Upper lobe of left lung (tissue), 4 donors: ENCODE results near the gene RAP1A.

Experiments
- EP300 ChIP-seq, 4 donors: sonication (generic); formaldehyde crosslinking; IDR thresholded peaks; one replicate each; pipeline ENCODE4 v1.5.1; 2017; ENCODE audit warnings: antibody characterized with exemption in 4 of 4, control low read depth in 2 of 4
- POLR2A ChIP-seq, 4 donors: fragments of 450-650 bp; IDR thresholded peaks; one replicate each; pipeline ENCODE4 v1.5.1; 2016 to 2017; ENCODE audit warnings: antibody characterized with exemption in 4 of 4, mild to moderate bottlenecking in 2 of 4
- POLR2AphosphoS5 ChIP-seq, 2 donors: sonication (generic); formaldehyde crosslinking; IDR thresholded peaks; one replicate each; pipeline ENCODE4 v1.5.1; 2017; ENCODE audit warnings: antibody characterized with exemption in 2 of 2
- TF ChIP-seq, protein P1 (sequence below), 6 experiments: fragments of 450-650 bp in 4 of 6; fragments of 200-600 bp in 2 of 6; sonication (generic) in 2 of 6; IDR thresholded peaks; one replicate each; pipeline ENCODE4 v1.5.1; 2016 to 2019; ENCODE audit warnings: antibody characterized with exemption in 6 of 6

DNA sequence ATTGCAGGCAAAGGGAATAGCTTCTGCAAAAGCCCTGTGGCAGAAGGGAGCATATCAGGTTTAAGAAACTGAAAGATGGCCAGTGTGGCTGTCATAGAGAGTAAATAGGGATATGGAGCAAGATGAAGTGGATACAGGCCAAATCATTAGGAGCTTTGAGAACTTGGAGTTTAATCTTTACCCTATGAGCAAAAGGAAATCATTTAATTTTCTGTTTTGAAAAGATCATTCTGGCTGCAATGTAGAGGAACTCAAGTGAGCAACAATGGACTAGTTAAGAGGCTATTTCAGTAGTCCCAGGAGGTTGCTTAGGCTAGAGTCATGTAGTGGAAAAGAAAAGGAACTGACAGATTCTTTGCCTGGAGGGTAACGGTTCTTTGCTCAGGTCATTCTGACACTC, 47.2 kb downstream of the RAP1A start:
- TF ChIP-seq EP300 (IDR thresholded peaks at IDR 0.05) (no peak), POLR2A (IDR thresholded peaks at IDR 0.05) (no peak), POLR2AphosphoS5 (IDR thresholded peaks at IDR 0.05) (no peak)
- TF ChIP-seq, protein P1, sequence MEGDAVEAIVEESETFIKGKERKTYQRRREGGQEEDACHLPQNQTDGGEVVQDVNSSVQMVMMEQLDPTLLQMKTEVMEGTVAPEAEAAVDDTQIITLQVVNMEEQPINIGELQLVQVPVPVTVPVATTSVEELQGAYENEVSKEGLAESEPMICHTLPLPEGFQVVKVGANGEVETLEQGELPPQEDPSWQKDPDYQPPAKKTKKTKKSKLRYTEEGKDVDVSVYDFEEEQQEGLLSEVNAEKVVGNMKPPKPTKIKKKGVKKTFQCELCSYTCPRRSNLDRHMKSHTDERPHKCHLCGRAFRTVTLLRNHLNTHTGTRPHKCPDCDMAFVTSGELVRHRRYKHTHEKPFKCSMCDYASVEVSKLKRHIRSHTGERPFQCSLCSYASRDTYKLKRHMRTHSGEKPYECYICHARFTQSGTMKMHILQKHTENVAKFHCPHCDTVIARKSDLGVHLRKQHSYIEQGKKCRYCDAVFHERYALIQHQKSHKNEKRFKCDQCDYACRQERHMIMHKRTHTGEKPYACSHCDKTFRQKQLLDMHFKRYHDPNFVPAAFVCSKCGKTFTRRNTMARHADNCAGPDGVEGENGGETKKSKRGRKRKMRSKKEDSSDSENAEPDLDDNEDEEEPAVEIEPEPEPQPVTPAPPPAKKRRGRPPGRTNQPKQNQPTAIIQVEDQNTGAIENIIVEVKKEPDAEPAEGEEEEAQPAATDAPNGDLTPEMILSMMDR (IDR thresholded peaks at IDR 0.05): no peak
